GM18517 (cell line): Measurements from ENCODE around the gene GPS2.

ENCODE experiments used
- ATAC-seq: cut with Tn5 transposase; IDR thresholded peaks from one replicate; pipeline ENCODE4 v1.9.1; 2021; ENCODE audit warnings: mild to moderate bottlenecking, moderate library complexity; ENCODE audit not compliant: unreplicated experiment

Gene GPS2

DNA sequence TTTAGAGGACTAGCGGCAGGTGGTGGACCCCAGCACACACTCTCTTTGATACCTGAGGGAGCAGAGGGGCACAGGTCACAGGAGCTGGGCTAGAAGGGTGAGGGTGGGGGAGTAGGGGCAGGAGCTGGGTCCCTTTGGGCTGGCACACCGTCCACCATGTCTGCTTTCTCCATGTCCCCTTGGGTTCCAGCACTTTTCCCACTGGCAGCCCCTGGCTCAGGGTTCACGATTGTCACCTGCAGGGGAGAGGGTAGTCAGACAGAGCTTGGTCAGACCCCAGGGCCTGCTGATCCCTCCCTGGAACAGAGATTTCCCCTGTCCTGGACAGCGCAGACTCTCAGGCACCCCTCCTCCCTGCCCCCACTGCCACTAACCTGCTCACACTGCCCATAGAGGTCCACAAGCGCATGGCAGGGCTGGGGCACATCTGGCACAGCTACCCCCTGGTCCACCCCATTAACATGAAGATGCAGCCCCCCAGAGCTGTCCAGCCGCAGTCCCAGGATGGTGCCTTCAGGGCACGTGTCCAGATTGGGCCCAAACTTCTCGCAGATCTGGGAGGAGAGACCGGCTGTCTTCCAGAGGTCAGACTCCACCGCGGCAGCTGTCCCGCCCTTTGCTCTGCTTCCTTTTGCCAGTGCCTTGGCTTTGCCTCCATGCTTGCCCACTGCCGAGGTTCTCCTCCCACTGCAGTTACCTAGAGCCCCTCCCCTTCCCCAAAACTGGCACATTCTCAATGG, 3.1 kb upstream of the GPS2 start:
- ATAC-seq: no peak

DNA sequence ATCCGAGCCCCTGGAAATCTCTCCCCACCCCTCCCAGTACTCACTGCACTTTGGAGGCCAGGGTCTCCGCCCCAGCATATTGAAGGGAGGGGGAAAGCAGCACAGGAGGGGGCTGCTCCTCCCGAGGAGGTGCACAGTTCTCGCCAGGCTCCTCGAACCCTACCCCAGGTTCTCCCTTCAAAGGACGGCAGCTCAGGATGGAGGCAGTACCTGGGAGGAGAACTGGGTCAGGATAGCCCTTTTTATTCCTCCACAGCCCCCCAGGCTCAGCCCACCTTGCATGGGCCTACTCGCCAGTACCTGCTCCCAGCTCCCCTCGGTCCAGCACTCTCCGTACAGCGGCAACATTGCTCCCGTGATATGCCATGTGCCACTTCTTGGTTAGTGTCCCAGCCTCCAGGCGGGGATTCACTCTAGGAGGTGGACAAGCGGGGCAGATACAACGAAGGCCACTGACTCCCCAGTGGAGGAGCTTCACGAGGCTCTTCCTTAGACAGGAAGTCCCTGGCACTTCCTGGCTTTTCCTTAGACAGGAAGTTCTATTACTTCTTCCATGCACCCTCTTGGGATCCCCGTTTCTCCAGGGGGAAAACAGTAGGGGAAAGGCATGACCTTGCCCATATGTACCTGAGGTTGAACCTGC, 2.1 kb upstream of the GPS2 start:
- ATAC-seq: no peak

DNA sequence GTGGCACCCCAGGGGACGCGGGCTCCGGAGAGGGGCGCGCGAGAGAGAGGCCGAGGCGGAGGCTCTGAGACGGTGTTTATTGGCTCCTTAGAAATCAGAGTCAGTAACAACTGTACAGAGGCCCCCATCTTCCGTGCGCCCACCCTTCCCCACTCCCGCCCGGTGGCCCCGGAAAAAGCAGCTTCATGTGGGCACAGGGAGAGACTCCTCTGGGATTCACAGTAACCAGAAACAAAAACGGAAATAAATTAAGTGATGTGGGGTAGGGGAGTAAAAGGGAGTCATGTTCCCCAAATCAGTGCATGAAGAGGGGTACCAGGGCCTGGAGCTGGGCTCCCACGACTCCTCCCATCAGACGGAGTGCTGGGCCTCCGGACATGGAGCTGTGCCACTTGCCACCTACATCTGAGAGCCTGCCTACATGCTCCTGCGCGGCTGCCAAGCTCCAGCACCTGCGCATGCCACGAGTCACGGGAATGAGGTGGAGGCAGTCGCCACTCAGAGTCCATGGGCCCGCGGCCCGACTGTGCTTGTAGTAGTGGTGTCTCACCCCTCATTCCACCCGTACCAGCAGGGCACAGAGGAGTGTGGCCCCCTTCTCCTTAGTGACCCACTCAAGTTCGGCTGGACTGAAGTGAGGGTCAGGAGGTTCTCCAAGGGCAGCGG, 543 bp upstream of the GPS2 start:
- ATAC-seq: no peak

GRCh38 chr17:7313890-7314718, 1.1 kb downstream of the GPS2 start:
- no peak for ATAC-seq

DNA sequence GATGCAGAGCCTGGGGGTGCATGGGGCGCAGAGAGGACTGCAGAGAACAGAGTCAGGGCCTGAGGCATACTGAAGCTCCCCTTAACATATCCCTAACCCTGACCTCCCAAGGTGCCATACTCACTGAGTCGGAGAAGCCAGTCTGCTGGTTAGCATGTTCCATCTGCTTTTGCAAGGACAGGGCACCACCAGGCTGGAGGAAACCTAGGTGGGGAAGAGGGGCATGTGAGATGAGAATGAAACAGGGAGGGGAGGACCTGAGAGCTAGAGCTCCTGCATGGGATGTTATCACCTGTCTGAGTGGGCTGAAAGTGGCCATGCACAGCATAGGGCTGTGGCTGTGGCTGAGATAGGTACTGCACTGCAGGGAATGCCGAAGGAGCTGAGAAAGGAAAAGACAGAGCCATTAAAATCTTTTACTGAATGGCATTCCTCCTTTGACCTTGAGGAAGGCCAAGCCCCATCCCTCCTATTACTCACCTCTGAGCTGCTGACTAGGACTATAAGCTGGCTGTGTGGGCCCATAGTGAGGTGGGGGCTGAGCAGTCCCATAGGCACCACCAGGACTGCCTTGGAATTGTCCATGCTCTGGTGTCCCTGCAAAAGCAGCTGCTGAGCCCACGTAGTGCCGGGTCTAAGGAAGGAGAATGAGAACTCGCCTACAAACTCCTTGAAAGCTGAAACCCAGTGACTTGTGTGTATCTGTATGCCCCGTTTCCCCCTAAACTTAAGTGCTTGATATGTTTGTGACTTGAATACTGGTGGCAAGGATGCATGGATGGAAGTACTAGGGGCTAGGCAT, 1.9 kb downstream of the GPS2 start:
- no peak for ATAC-seq

DNA sequence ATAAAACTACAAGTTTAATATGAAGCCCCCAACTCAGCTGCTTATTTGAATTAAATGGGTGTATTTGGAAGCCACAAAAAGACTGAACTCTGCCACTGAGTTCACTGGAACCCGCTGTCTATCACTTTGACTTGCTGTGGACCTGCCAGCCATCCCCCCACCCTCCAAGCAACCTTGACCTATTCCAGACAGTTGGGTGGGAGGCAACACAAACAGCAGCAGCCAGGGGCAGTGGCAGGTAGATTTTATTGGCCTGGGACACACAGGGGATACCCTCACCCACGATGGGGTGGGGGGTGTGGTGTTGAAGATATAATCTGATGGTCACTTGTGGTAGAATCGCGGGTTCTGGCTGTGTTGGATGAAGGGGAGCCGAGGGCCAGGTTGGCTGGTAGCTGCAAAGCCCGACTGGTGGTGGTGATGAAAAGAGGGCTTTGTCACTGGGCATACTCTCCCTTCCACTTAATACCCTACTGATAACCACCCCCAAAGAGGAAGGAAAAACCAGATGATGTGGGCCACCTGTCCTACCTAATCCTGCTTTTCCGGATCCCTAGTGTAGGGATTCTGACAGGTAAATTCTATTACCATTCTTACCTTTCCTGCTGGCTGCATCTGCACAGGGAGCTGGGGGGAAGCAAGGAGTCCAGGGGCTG, 2.6 kb downstream of the GPS2 start:
- ATAC-seq: no peak

DNA sequence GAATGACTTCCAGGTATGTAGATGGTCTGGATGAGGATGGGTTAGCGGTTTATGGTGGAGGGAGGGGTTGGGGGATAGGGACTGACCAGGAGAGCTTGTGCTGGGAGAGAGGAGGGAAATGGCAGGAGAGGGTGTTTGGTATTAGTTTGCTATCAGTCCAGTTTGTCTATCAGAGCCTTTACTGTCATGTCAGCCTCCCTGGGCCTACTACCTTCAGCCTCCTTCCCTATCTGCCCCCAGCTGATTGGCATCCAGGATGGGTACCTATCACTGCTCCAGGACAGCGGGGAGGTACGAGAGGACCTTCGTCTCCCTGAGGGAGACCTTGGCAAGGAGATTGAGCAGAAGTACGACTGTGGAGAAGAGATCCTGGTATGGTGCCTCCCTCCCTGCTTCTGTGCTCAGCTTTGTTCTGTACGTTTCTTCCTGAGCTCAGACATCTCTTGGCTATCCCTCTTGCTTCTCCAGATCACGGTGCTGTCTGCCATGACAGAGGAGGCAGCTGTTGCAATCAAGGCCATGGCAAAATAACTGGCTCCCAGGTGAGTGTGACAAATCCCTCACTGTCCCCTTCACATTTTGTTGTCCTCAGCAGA, 4.0 kb downstream of the GPS2 start:
- no peak for ATAC-seq

DNA sequence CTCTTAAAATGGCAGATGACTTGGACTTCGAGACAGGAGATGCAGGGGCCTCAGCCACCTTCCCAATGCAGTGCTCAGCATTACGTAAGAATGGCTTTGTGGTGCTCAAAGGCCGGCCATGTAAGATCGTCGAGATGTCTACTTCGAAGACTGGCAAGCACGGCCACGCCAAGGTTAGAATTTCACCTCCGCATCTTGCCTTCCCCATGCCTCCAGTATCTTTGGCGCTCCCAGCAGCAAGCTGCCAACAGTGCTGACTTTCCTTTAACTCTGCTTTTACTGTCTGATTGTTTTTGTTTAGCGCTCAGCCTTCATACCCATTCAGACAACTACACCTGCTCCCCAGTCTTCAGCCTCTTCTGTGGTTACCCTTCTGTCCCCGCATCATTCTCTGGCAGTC, 5.5 kb downstream of the GPS2 start:
- no peak for ATAC-seq

DNA sequence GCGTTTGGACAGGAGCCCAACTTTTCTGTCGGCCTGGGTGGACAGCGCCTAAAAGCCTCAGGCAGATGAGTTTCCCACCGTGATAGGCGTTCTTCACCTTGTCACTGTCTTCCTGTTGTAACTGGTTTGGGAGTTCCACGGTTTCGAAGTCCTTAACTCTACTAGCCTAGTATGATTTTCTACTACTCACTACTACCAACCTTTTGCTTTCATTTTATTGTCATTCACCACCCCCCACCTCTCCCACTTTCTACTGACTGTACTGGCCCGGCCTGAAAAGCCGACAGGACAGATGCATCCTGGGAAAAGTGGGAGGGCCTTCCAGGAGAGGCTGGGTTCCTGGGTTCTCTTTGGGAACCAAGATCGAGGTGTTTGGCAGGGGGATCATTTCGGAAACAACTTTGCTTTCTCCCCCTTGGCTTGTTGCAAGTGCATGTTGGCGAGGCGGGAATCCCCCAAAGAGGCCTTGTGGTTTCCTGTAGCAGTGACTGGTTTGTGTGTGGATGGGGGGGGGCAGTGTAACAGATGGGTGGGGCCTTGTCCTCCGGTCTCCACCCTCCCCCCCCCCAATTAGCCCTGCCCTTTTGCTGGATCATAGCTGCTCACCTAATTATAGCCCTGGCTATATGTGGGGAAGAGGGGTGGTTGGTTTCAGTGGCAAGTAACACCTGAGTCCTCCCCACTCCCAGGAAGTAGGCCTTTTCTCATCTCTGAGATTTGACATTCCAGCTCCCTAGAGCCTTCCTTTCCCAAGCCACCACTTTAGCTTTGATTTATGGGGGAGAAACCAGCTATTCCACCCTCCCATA, 6.3 kb downstream of the GPS2 start:
- ATAC-seq: no peak

DNA sequence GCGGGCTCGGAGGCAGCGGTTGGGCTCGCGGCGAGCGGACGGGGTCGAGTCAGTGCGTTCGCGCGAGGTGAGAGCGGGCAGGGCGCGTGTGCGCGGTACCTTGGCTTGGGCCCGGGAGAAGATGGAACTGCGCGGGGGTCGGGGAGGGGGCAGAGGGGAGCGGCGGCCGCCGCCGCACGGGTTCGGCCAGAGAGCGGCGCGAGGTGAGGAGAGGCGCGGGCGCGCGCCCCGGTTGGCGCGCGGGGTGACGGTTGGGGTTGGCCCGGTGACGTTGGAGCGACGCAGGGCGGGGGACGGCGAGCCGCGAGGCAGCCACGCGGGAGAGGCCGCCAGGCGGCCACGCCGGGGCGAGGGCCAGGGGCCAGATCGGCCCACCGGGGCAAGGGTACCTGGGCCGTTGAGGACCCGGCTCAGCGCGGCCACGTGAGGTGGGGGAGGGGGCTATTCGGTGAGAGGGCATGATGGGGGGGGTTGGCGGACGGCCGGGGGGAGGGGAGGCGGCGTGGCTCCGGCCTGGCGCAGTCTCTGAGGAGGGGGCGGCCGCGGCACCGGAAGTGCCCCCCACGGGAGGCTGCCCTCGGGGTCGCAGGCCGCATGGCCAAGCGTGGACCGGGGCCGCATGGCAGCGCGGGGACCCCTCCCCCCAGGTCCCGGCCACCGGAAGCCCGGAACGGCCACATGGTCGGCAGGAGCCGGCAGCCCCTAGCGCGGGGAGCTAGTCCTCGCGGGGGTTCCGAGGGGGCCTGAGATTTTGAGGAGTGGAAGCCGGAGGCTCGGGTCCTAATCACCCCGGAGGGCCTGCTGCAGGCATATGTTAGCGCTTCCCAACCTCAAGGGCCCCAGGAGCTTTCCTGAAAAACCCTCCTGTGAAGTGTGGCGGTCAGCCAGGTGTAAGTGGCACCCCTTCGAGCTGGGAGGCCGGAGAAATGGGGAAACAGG, 7.2 kb downstream of the GPS2 start:
- ATAC-seq: no peak

- ATAC-seq: peak; percentile 67
Measured at GRCh38 chr17:7306911-7307685, 8.1 kb downstream of the GPS2 start, which contains the start of gene EIF5A. TSS of gene EIF5A (plus strand) at chr17:7307628. CDS start at chr17:7309636, 2,008 bp downstream.

DNA sequence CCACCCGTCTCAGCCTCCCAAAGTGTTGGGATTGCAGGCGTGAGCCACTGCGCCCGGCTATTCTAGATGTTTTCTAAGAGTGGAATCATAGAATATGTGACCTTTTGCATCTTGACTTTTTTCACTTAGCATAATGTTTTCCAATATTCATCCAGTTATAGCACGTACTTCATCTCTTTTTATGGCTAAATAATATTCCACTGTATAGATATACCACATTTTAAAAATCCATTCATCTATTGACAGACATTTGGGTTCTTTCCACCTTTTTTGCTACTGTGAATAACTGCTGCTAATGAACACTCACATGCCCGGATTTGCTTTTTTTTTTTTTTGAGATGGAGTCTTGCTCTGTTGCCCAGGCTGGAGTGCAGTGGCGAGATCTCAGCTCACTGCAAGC, 11.0 kb downstream of the GPS2 start:
- no peak for ATAC-seq

- ATAC-seq: no peak
Measured at GRCh38 chr17:7296189-7296861, 18.8 kb downstream of the GPS2 start.

GRCh38 chr17:7295230-7296180, 19.7 kb downstream of the GPS2 start:
- no peak for ATAC-seq

GRCh38 chr17:7294614-7295153, 20.5 kb downstream of the GPS2 start, which contains the start of gene YBX2:
TSS of gene YBX2 (minus strand) at chr17:7294639. CDS start at chr17:7294500, 139 bp downstream.
- ATAC-seq: no peak
